ENCODE results near the gene GYS2. TPM values are rescaled to one million over a fixed set of nuclear protein-coding genes. Genes with fewer than 3 reads are reported as not detected.

The GYS2 gene
- total and polyA plus RNA-seq, 11 donors = 0.04 to 0.35 TPM; not detected in 9

- H3K27me3 ChIP-seq = no peaks in the 10 kb centered on the region
- WGBS, 4 donors = 86 to 89% (median 88%) methylated on average over 1 of the region's 1 CpG
- H3K9me3 ChIP-seq = no peaks in the 10 kb centered on the region
- intact Hi-C loops (cut with DNase I) = no loop called here
- TF ChIP-seq POLR2A (IDR thresholded peaks at IDR 0.05) (no peak), CTCF (IDR thresholded peaks at IDR 0.05) (no peak)
- peaks cover 0 to 16% (median 8%) of the 10 kb centered on the region in 12 donors for H3K4me1 ChIP-seq
- ATAC-seq (no peak), DNase-seq (no peak)
- no peaks in the 10 kb centered on the region for H3K36me3 ChIP-seq
- no peak overlapping the region for H3K27ac ChIP-seq
- H3K4me3 ChIP-seq = no peak overlapping the region
Observed at GRCh38 chr12:21547437-21547836, 57.2 kb downstream of the GYS2 start.

DNA sequence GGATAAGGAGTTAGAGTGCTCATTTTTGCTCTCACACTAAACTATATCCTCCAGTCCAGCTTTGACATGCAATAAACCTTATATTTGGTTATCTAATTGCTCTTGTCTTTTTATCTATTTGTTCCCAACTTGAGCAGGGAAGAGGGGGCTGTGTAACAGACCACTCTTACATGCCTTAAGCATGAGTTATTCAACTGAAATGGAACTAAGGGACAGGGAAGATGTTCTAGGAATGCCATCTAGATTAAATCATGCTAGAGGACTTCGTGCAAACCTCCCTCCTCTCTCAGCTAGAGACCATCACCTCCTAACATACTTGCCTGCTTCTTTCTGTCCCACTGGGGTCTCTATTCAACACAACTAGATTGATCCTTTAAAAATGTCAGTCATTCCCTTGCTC lies 57.9 kb downstream of the GYS2 start:
- intact Hi-C loops (cut with DNase I) = no loop called here
- H3K4me1 ChIP-seq = peaks cover 0 to 16% (median 4%) of the 10 kb centered on the region in 12 donors
- DNase-seq (no peak), ATAC-seq (no peak)
- H3K9me3 ChIP-seq = no peaks in the 10 kb centered on the region
- no peak overlapping the region for H3K4me3 ChIP-seq
- H3K36me3 ChIP-seq = no peaks in the 10 kb centered on the region
- H3K27ac ChIP-seq = no peak overlapping the region
- WGBS, 4 donors = 0 to 20% (median 9%) methylated on average over 1 of the region's 1 CpG
- TF ChIP-seq CTCF (IDR thresholded peaks at IDR 0.05) (no peak), POLR2A (IDR thresholded peaks at IDR 0.05) (no peak)
- no peaks in the 10 kb centered on the region for H3K27me3 ChIP-seq

GRCh38 chr12:21545557-21545956 lies 59.1 kb downstream of the GYS2 start:
- Histone ChIP-seq H3K27me3 (no peaks in the 10 kb centered on the region), H3K4me1 (peaks cover 0 to 12% (median 0%) of the 10 kb centered on the region in 12 donors), H3K27ac (no peak overlapping the region), H3K9me3 (no peaks in the 10 kb centered on the region), H3K4me3 (no peak overlapping the region), H3K36me3 (no peaks in the 10 kb centered on the region)
- WGBS, 4 donors = 89 to 93% (median 91%) methylated on average over 2 of the region's 2 CpGs
- no peak for DNase-seq
- intact Hi-C loops (cut with DNase I) = no loop called here
- no peak for ATAC-seq
- no peak for TF ChIP-seq POLR2A (IDR thresholded peaks at IDR 0.05)
- no peak for TF ChIP-seq CTCF (IDR thresholded peaks at IDR 0.05)

- Histone ChIP-seq H3K4me1 (peaks cover 0 to 12% (median 0%) of the 10 kb centered on the region in 12 donors), H3K27ac (no peak overlapping the region), H3K36me3 (no peaks in the 10 kb centered on the region), H3K27me3 (no peaks in the 10 kb centered on the region), H3K4me3 (no peak overlapping the region), H3K9me3 (no peaks in the 10 kb centered on the region)
- ATAC-seq (no peak), DNase-seq (no peak)
- TF ChIP-seq POLR2A (IDR thresholded peaks at IDR 0.05) = no peak
- no peak for TF ChIP-seq CTCF (IDR thresholded peaks at IDR 0.05)
- intact Hi-C loops (cut with DNase I) = no loop called here
Observed at GRCh38 chr12:21543151-21543550, 61.5 kb downstream of the GYS2 start.
